MCF 10A (cell line): ENCODE data around the gene NOD1. TPM values are rescaled to one million over a fixed set of nuclear protein-coding genes. Genes with fewer than 3 reads are reported as not detected.

Source experiments
- BruUV-seq: library from RNA; stranded (reverse); fragments of 400-500 nt; replicated peaks from 2 replicates; lab custom pipeline; 2021; lab: Mats Ljungman, UMichigan
- CTCF ChIA-PET: fragments of 300-600 bp; sonication (Branson Sonifier 250); formaldehyde crosslinking; extraction: SDS; loops from one replicate; lab custom pipeline; 2021; ENCODE audit warnings: antibody characterized with exemption, inconsistent platforms; lab: Yijun Ruan, JAX
- POLR2A ChIA-PET: fragments of 300-600, 350-650 bp; sonication (Branson Sonifier 250); formaldehyde crosslinking; extraction: SDS; loops from one replicate; lab custom pipeline; 2020; ENCODE audit warnings: antibody characterized with exemption, inconsistent platforms; lab: Yijun Ruan, JAX
- DNase-seq: peaks from one replicate; pipeline ENCODE4 v3.0.0-alpha.2; 2018; ENCODE audit not compliant: unreplicated experiment
- H3K27ac Mint-ChIP-seq: one replicate; pipeline ENCODE4 v1.8.0; 2022; ENCODE audit warnings: mild to moderate bottlenecking, low read depth, mixed read lengths; ENCODE audit not compliant: unreplicated experiment
- H3K27me3 Mint-ChIP-seq: one replicate; pipeline ENCODE4 v1.8.0; 2022; ENCODE audit warnings: mixed read lengths; ENCODE audit not compliant: insufficient read depth, unreplicated experiment
- H3K36me3 Mint-ChIP-seq: one replicate; pipeline ENCODE4 v1.8.0; 2022; ENCODE audit warnings: mild to moderate bottlenecking, moderate library complexity, mixed read lengths; ENCODE audit not compliant: insufficient read depth, unreplicated experiment
- H3K4me1 Mint-ChIP-seq: one replicate; pipeline ENCODE4 v1.8.0; 2022; ENCODE audit warnings: mixed read lengths; ENCODE audit not compliant: insufficient read depth, unreplicated experiment
- H3K4me3 Mint-ChIP-seq: one replicate; pipeline ENCODE4 v1.8.0; 2022; ENCODE audit warnings: mild to moderate bottlenecking, moderate library complexity, mixed read lengths; ENCODE audit not compliant: unreplicated experiment
- H3K9me3 Mint-ChIP-seq: one replicate; pipeline ENCODE4 v1.8.0; 2022; ENCODE audit warnings: mixed read lengths; ENCODE audit not compliant: unreplicated experiment
- CTCF ChIP-seq: fragments of 200-600 bp; IDR thresholded peaks from one replicate; pipeline ENCODE4 v1.8.0; 2022; ENCODE audit warnings: antibody characterized with exemption, mild to moderate bottlenecking; ENCODE audit not compliant: unreplicated experiment
- intact Hi-C: fragments of 100-400 bp; cut with micrococcal nuclease; formaldehyde crosslinking; loops from 2 replicates; pipeline ENCODE4 v1.14.1; 2022
- total RNA-seq: library from RNA; stranded (reverse); gene quantifications from 2 replicates; pipeline ENCODE4 v1.2.3, GENCODE V29; 2022

NOD1 gene
- total RNA-seq, 1 experiment from 2014 or later: 3.8 TPM

DNA sequence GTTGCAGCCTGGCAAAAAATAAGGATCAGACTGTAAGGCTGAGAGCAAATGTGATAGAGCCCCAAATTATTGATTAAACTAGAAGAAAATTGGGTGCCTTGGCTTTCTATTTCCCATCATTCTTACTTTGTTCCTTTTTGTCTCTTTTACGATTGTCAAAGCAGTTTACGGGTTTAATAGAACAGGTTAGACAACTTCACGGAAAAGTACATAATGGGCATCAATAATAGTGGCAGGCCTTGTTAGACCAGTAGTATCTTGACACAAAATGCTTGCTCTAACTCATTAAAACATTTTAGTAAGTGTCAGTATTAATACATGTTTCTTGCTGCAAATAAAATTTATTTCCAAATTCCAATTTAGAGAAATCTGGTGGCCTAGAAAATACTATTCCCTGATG is 40.5 kb upstream of the NOD1 start:
- Mint-ChIP-seq H3K4me1 (peaks cover 12% of the 10 kb centered on the region), H3K27me3 (no peaks in the 10 kb centered on the region), H3K9me3 (no peaks in the 10 kb centered on the region), H3K4me3 (no peak overlapping the region), H3K27ac (no peak overlapping the region), H3K36me3 (no peaks in the 10 kb centered on the region)
- ChIA-PET POLR2A (no interaction called here), CTCF (no interaction called here)
- intact Hi-C loops: no loop called here
- no peak for DNase-seq
- TF ChIP-seq CTCF: no peak
- no TSS peak for BruUV-seq

- ChIA-PET POLR2A (interaction anchor here (0.6 to 1.4 kb wide), 3 partner anchors 10 to 1250 kb away, joined by 3 read pairs; partner anchors contain the start of gene GARS1), CTCF (interaction anchor here (0.6 to 2.9 kb wide), 5 partner anchors 29 to 50 kb away, joined by 3 to 12 read pairs (median 5); no protein-coding TSS in a partner anchor)
- Mint-ChIP-seq H3K27ac (no peak overlapping the region), H3K9me3 (no peaks in the 10 kb centered on the region), H3K36me3 (no peaks in the 10 kb centered on the region), H3K4me1 (peaks cover 4% of the 10 kb centered on the region), H3K4me3 (no peak overlapping the region), H3K27me3 (no peaks in the 10 kb centered on the region)
- intact Hi-C loops: no loop called here
- no TSS peak for BruUV-seq
- no peak for DNase-seq
- TF ChIP-seq CTCF: no peak
These were observed 37.2 kb upstream of the NOD1 start for GRCh38 chr7:30515761-30516160.

DNA sequence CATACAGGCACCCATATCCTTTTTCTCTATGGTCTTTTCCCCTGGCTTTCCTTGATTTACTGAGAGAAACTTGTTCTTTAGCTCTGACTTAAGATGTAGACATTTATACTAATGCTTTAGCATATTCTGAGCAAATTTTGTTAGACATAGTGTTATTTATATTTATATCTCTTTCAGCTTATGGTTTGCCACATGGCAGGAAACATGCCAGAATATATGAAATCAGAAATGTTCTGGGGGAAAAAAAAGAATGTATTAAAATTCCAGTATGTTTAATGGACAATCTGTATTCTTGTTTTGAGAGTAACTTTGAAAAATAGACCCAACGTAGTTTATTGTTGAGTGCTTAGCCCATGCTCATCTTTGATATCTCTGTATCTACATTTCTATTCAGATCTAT is 36.2 kb upstream of the NOD1 start:
- Mint-ChIP-seq H3K9me3 (no peaks in the 10 kb centered on the region), H3K27ac (no peak overlapping the region), H3K27me3 (no peaks in the 10 kb centered on the region), H3K4me3 (no peak overlapping the region), H3K4me1 (no peaks in the 10 kb centered on the region), H3K36me3 (no peaks in the 10 kb centered on the region)
- ChIA-PET POLR2A (no interaction called here), CTCF (interaction anchor here (2.9 kb wide), 1 partner anchor 34 kb away, joined by 12 read pairs; no protein-coding TSS in a partner anchor)
- no TSS peak for BruUV-seq
- no peak for TF ChIP-seq CTCF
- DNase-seq: no peak
- intact Hi-C loops: no loop called here

GRCh38 chr7:30514177-30514576 is 35.6 kb upstream of the NOD1 start:
- Mint-ChIP-seq H3K4me1 (no peaks in the 10 kb centered on the region), H3K4me3 (no peak overlapping the region), H3K27ac (no peak overlapping the region), H3K27me3 (no peaks in the 10 kb centered on the region), H3K9me3 (no peaks in the 10 kb centered on the region), H3K36me3 (no peaks in the 10 kb centered on the region)
- DNase-seq: no peak
- intact Hi-C loops: no loop called here
- BruUV-seq: no TSS peak
- POLR2A ChIA-PET: no interaction called here
- CTCF ChIA-PET: no interaction called here
- TF ChIP-seq CTCF: no peak
